Measurements from ENCODE around the gene TXNDC8.
A peak's percentile ranks its signal among the peaks of the same experiment; 100 is the strongest.

Gene TXNDC8

DNA sequence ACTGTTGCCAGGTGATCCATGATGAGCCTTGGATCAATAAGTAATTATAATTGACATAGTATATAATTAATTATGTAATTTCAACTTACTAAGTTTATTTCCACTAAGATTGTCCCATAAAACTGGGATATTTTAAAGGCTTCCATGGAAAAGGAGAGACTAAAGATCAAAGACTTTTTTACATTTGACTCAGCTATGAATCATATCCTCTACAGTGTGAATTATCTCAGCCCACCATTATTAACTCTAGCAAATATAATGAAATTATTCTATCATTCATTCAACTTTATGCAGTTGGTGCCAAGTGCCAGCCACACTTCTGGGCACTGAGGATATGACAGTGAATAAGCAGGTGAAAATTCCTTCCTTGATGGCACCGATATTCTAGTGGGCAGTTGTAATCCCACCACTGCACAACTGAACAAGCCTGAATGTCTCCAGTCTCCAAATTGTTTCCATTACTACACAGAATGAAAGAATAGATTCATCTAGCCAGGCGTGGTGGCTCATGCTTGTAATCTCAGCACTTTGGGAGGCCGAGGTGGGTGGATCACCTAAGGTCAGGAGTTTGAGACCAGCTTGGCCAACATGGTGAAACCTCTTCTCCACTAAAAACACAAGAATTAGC is 59.5 kb downstream of the TXNDC8 start:
- Mint-ChIP-seq H3K27ac (no peak overlapping the region), H3K9me3 (no peaks in the 10 kb centered on the region), H3K4me1 (ENCODE audit: low read depth) (no peaks in the 10 kb centered on the region), H3K4me3 (no peak overlapping the region), H3K36me3 (ENCODE audit: low read depth) (no peaks in the 10 kb centered on the region), H3K27me3 (ENCODE audit: low read depth) (peaks cover 6% of the 10 kb centered on the region)

DNA sequence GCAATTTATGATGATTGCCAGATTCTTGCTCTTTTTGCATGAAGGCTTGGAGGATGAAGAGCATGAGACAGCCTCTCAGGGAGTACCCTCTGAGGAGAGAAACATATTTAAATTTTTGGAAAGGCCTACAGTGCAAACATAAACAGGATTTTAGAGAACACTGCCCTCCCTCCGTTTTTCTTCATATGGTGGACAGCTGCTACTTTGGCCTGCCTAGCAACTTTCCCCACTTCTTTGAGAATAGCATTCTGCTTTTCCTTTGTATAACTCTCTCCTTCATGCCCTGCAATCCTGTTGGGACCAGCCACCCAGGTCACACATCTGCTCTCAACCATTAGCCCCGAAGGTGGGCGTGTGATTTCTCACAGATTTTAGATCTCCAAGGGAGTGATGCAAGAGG is 60.9 kb downstream of the TXNDC8 start:
- Mint-ChIP-seq H3K27me3 (ENCODE audit: low read depth) (peaks cover 12% of the 10 kb centered on the region), H3K4me1 (ENCODE audit: low read depth) (no peaks in the 10 kb centered on the region), H3K9me3 (no peaks in the 10 kb centered on the region), H3K27ac (no peak overlapping the region), H3K36me3 (ENCODE audit: low read depth) (no peaks in the 10 kb centered on the region), H3K4me3 (no peak overlapping the region)

DNA sequence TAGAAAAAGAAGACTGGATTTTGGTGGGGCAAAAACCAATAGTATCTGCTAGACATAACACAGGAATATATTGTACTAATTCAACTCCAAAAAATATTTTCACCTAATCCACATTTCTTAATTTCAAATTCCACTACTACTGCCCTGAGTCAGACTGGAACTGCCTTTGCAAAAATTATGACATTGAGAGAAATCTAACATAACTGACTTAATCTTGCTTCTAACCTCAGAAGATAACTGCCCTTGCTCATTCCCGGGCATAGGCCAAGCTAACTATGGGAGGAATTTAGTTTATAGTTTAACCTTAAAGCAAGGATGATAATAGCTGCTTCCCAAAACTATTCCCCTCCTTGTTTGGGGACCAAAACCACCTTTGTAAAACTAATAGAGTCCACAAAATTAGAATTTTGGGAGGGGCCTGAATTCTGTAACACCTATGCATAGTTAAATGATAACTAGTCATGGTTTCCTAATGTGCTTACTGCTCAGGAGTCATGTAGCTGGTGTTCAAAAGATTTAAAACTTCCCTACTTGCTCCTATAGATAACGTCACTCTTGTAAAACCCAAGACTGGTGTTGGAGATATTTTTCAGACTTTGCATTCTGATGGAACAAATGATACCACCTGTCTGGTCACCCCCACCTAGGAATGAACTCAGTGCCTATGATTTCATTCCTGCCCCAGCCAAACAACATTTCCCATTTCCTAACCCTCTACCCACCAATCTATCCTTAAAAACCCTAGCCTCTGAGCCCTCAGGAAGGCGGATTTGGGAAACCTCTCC is 67.3 kb downstream of the TXNDC8 start:
- H3K27ac Mint-ChIP-seq = no peak overlapping the region
- no peaks in the 10 kb centered on the region for H3K9me3 Mint-ChIP-seq
- no peak overlapping the region for H3K4me3 Mint-ChIP-seq
- no peaks in the 10 kb centered on the region for H3K36me3 Mint-ChIP-seq (ENCODE audit: low read depth)
- no peaks in the 10 kb centered on the region for H3K4me1 Mint-ChIP-seq (ENCODE audit: low read depth)
- H3K27me3 Mint-ChIP-seq (ENCODE audit: low read depth) = peaks cover 29% of the 10 kb centered on the region

DNA sequence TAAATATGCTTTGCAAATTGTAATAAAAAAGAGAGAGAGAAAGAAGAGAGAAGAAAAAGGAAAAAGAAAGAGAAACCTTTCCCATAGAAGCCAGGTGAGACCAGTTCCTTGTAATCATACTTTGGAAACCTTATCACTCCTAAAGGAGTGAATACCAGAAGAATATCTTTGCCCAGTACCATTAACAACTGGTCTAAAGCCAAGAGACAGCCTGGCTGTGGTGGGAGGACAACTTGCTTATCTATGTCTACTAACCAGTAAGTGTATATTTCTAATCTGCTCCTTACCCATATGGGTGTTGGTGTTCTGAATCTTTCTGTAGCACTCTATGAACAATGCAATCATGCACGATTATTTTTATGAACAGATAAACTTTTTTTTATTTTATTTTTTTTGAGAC is 70.9 kb downstream of the TXNDC8 start:
- Mint-ChIP-seq H3K27me3 (ENCODE audit: low read depth) (peaks cover 28% of the 10 kb centered on the region), H3K9me3 (no peaks in the 10 kb centered on the region), H3K36me3 (ENCODE audit: low read depth) (no peaks in the 10 kb centered on the region), H3K4me1 (ENCODE audit: low read depth) (no peaks in the 10 kb centered on the region), H3K4me3 (no peak overlapping the region), H3K27ac (no peak overlapping the region)

DNA sequence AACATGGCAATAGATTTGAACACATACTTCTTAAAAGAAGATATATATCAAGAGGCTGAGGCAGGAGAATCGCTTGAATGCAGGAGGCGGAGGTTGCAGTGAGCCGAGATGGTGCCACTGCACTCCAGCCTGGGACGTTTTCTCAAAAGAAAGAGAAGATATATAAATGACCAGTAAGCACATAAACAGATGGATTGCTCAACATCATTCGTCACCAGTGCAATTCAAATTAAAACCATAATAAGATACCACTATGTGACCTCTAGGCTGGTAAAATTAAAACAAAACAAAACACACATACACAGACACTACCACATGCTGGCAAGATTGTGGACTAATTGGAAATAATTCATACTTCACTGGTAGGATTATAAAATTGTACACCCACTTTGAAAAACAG is 76.0 kb downstream of the TXNDC8 start:
- Mint-ChIP-seq H3K4me1 (ENCODE audit: low read depth) (peaks cover 15% of the 10 kb centered on the region), H3K4me3 (no peak overlapping the region), H3K9me3 (no peaks in the 10 kb centered on the region), H3K27me3 (ENCODE audit: low read depth) (peaks cover 29% of the 10 kb centered on the region), H3K36me3 (ENCODE audit: low read depth) (peaks cover 4% of the 10 kb centered on the region), H3K27ac (no peak overlapping the region)

DNA sequence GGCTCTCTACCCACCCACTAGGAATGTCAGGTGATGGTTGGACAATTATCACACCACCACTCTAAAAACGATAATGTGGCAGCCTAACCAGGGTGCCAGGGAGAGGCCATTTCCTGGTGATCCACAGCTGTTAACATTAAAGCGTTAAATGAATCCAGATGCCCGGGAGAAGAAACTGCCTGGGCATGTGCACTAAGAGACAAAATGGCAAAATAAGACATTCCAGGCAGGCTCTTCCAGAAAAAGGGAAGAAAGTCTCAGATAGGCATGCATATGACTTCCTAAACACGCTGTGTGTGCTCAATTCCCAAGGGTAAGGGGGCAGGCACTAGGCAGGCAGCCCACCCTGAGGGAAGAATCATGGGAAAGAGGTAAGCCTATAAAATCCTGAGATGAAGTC is 76.8 kb downstream of the TXNDC8 start:
- peaks cover 5% of the 10 kb centered on the region for H3K36me3 Mint-ChIP-seq (ENCODE audit: low read depth)
- peaks cover 29% of the 10 kb centered on the region for H3K27me3 Mint-ChIP-seq (ENCODE audit: low read depth)
- H3K4me1 Mint-ChIP-seq (ENCODE audit: low read depth) = peaks cover 15% of the 10 kb centered on the region
- no peak overlapping the region for H3K27ac Mint-ChIP-seq
- H3K4me3 Mint-ChIP-seq = no peak overlapping the region
- H3K9me3 Mint-ChIP-seq = no peaks in the 10 kb centered on the region

DNA sequence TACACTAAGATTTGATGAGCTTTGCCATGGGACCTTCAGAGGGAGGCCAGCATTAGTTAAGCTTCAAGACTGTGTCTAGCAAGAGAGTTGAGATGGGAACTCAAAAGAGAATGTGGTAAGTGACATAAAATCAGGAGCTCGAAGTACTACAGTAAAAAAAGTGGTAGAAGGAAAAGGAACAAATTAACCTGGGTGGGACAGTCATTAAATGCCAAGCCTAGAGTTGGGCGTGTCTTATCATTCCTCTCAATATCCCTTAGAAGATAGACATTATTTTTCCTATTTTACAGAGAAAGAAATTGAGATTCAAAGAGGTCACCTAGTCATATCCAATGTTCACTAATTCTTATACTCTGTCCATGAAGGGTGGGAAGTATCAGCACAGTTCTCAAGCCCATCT is 78.1 kb downstream of the TXNDC8 start:
- H3K9me3 Mint-ChIP-seq = no peaks in the 10 kb centered on the region
- H3K4me1 Mint-ChIP-seq (ENCODE audit: low read depth) = peaks cover 20% of the 10 kb centered on the region
- peaks cover 23% of the 10 kb centered on the region for H3K27me3 Mint-ChIP-seq (ENCODE audit: low read depth)
- H3K27ac Mint-ChIP-seq = no peak overlapping the region
- peaks cover 5% of the 10 kb centered on the region for H3K36me3 Mint-ChIP-seq (ENCODE audit: low read depth)
- no peak overlapping the region for H3K4me3 Mint-ChIP-seq

DNA sequence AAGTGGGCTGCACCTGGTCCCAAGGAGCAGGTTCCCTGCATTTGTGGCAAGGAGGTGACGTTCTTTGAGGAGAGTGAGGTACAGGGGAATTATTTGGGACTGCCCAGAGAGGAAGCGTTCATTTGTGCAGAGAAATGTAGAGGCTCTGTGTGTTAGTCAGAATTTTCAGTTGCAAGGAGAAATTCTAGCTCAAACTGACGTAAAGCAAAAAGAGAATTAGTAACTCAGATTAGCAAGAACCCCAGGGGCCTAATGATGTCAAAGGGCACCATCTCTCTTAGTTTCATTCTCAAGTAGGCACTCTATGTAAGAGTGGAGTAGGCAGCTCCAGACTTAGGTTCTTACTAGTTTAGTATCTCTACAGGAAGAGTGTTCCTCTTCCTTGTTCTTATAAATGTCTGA is 79.0 kb downstream of the TXNDC8 start:
- peaks cover 27% of the 10 kb centered on the region for H3K4me1 Mint-ChIP-seq (ENCODE audit: low read depth)
- peaks cover 5% of the 10 kb centered on the region for H3K36me3 Mint-ChIP-seq (ENCODE audit: low read depth)
- H3K9me3 Mint-ChIP-seq = no peaks in the 10 kb centered on the region
- no peak overlapping the region for H3K4me3 Mint-ChIP-seq
- peaks cover 23% of the 10 kb centered on the region for H3K27me3 Mint-ChIP-seq (ENCODE audit: low read depth)
- H3K27ac Mint-ChIP-seq = no peak overlapping the region

DNA sequence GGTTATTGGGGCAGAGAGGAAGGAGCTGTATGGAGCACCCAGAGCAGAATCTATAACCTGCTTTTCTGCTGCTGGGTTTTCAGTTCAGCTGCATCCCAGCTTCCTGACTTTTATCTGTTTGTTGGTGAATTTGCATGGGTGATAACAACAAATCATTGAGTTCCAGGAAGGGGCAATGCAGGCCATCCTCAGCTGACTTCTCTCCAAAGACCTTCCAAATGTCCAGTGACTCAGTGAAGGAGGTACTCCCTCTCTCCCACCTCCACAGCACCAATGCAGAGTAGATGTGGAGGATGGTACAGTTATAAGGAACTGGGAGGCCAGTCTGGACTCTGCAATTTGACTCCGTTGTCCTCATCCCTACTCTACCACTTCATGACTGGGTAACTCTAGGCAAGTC is 79.7 kb downstream of the TXNDC8 start:
- H3K27me3 Mint-ChIP-seq (ENCODE audit: low read depth) = peaks cover 23% of the 10 kb centered on the region
- peak overlapping the region; percentile 96 for H3K4me3 Mint-ChIP-seq
- H3K9me3 Mint-ChIP-seq = no peaks in the 10 kb centered on the region
- peaks cover 34% of the 10 kb centered on the region for H3K4me1 Mint-ChIP-seq (ENCODE audit: low read depth)
- peak overlapping the region; percentile 99 for H3K27ac Mint-ChIP-seq
- peaks cover 9% of the 10 kb centered on the region for H3K36me3 Mint-ChIP-seq (ENCODE audit: low read depth)

DNA sequence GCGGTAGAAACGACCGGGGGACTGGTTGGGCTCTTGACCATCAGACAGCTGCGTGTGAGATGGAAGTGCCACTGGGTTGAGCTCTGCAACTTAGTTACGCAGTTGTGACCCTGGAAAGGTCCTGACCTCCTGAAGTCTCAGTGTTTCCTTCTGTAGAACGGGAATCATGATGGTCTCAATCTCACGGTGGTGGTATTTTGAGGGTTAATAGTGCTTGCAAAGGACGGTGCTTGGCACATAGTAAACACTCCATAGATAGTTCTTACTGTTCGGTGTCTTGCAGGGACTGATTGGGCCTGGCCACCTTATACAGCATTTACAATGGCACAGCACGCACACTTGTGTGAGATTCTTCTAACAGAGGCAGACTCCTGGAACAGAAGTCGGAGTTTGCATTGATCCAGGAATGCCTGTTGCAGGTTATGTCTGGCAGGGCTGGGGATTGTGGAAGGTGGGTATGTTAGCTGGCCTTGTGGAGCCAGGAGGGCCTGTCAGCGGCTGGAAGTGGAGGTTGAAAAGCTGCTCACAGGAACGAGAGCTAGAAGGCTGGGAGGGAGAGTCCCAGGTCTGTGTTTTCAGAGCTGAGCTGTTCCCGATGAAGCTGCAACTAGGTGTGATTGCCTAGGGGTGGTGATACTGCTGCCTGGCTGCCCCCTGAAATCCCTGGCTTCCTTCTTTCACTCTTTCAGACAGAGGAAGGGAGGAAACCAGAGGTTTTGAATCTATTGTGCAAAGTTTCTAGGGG is 80.4 kb downstream of the TXNDC8 start:
- H3K36me3 Mint-ChIP-seq (ENCODE audit: low read depth) = peaks cover 11% of the 10 kb centered on the region
- H3K9me3 Mint-ChIP-seq = no peaks in the 10 kb centered on the region
- H3K27me3 Mint-ChIP-seq (ENCODE audit: low read depth) = peaks cover 18% of the 10 kb centered on the region
- peak overlapping the region; percentile 96 for H3K4me3 Mint-ChIP-seq
- H3K4me1 Mint-ChIP-seq (ENCODE audit: low read depth) = peaks cover 40% of the 10 kb centered on the region
- peak overlapping the region; percentile 99 for H3K27ac Mint-ChIP-seq

DNA sequence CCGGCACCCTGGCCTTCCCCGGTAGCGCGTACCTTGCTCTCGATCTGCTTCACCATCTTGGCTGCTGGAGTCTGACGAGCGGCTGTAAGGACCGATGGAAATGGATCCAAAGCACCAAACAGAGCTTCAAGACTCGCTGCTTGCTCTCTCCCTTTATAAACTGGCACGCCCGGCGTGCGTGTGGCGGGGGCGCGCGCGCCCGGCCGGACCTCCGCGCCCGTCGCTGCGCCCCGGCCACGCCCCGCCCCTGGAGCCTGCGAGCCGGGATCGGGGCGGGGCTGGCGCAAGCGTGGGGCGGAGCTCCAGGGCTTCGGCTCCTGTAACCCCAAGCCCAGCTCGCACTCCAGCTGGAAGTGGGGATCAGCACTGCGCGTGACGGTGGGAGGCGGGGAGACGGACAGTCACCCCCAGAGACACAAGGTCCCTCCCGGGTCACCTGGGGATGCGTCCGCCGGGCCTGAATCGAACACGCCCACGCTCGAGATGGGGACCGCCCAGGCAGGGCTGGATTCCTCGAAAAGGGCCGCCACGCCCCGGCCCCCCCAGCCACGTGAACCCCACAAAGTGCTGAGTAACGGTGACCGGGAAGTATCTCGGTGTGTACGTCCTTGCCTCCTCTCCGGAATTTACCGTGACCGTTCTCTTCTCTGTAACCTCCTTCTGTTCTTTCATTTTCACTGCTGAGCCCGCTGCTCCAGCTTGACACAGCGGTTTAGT is 81.1 kb downstream of the TXNDC8 start, which contains the start of gene TXN:
Gene TXN, minus strand, starts transcription at position 128 of the 717 bp plus-strand sequence. Its CDS starts 72 bp downstream, at position 56.
- Mint-ChIP-seq H3K27ac (peak within 1 kb of the TSS; percentile 99), H3K9me3 (no peaks in the 10 kb centered on the region), H3K4me3 (peak within 1 kb of the TSS; percentile 96), H3K27me3 (ENCODE audit: low read depth) (peaks cover 11% of the 10 kb centered on the region), H3K4me1 (ENCODE audit: low read depth) (peaks cover 46% of the 10 kb centered on the region), H3K36me3 (ENCODE audit: low read depth) (peaks cover 13% of the 10 kb centered on the region)

DNA sequence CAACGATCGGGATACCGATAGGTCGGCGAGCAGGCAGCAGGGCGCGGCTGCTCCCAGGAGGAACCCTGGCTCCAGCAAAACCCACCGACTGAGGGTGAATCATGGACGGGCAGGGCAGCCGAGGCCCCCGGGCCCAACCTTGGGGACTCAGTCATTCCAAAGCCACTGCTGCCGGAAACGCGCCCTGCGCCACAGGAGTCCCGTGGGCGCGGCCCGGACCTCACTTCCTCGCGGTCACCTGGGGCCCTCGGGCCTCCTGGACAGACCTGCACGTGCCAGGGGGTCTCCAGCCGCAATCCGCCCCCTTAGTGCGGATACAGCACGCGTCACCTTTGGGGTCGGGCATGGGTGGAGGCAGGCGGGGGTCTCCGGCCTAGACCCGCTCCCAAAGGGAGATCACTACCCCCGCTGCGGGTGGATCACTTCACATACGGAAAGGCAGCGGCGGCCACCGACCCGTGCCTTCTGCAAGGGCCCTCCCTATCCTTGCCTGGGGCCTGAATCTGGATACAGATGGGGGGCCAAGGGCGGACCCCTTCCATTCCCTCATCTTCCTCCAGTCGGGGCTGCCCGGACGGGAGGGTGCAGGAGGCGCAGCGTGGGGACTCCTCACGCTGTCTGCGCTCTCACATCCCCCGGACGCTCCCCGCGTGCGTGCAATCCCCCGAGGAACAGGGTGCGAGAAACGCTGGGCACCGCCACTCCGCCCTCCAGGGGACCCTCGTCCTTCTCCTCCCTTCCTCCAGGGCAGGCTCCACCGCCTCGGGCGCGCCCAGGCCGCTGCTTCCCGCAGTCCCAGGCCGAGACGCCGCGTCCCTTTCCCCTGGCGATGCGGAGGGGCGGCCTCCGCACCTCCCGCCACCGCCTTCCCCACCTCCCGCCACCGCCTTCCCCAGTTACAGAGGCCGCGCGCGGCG is 81.9 kb downstream of the TXNDC8 start:
- Mint-ChIP-seq H3K36me3 (ENCODE audit: low read depth) (peaks cover 13% of the 10 kb centered on the region), H3K9me3 (no peaks in the 10 kb centered on the region), H3K27me3 (ENCODE audit: low read depth) (peaks cover 2% of the 10 kb centered on the region), H3K27ac (peak overlapping the region; percentile 98), H3K4me1 (ENCODE audit: low read depth) (peaks cover 48% of the 10 kb centered on the region), H3K4me3 (peak overlapping the region; percentile 96)

DNA sequence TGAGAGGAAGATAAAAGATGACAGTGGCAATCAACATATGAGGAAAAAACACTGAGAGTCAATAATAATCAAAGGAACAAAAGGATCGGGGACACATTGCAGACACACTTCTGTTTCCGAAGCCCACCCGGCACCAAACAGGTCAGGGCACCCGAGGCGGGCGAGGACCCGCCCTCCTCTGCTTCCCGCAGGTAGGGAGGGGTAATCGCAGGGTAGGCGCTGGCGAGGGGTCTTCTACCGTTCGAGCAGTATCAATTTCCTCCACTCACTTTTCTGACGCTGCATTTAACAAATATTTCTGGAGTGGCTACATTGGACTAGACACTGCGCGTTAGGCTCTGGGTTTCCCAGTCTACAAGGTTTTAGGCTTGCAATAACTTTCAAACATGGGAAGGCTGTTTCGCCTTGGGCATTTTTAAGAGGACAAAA is 82.6 kb downstream of the TXNDC8 start:
- H3K27me3 Mint-ChIP-seq (ENCODE audit: low read depth) = no peaks in the 10 kb centered on the region
- peak overlapping the region; percentile 96 for H3K4me3 Mint-ChIP-seq
- peaks cover 50% of the 10 kb centered on the region for H3K4me1 Mint-ChIP-seq (ENCODE audit: low read depth)
- H3K27ac Mint-ChIP-seq = peak overlapping the region; percentile 98
- no peaks in the 10 kb centered on the region for H3K9me3 Mint-ChIP-seq
- H3K36me3 Mint-ChIP-seq (ENCODE audit: low read depth) = peaks cover 17% of the 10 kb centered on the region
